Mesodermal cell (in vitro differentiated cells): Measurements from ENCODE around the gene ZNF275.
"Not testable (repeated sequence)": the region's sequence is repeated elsewhere in the genome, so short reads cannot be mapped to it uniquely, and the experiment has no call there.

Experiments
- H3K27ac ChIP-seq: 2 replicates; pipeline ENCODE4 v1.7.0; 2013; ENCODE audit warnings: mild to moderate bottlenecking, low read depth, low read length, moderate library complexity; ENCODE audit not compliant: severe bottlenecking
- H3K36me3 ChIP-seq: 2 replicates; pipeline ENCODE4 v1.7.1; 2013; ENCODE audit warnings: mild to moderate bottlenecking, low read length, moderate library complexity; ENCODE audit not compliant: control insufficient read depth, insufficient read depth
- H3K4me1 ChIP-seq: one replicate; pipeline ENCODE4 v1.7.1; 2013; ENCODE audit warnings: mild to moderate bottlenecking, low read length; ENCODE audit not compliant: insufficient read depth, control insufficient read depth, poor library complexity, severe bottlenecking
- H3K4me3 ChIP-seq: 2 replicates; pipeline ENCODE4 v1.7.0; 2013; ENCODE audit warnings: low read length, control low read depth, mild to moderate bottlenecking; ENCODE audit not compliant: insufficient read depth, poor library complexity, severe bottlenecking; ENCODE audit errors: extremely low read depth
- H3K9me3 ChIP-seq: 2 replicates; pipeline ENCODE4 v1.7.1; 2013; ENCODE audit warnings: mild to moderate bottlenecking, low read length, moderate library complexity; ENCODE audit not compliant: control insufficient read depth
- WGBS, 2 experiments: methylation state at CpG; one replicate each; pipeline ENCODE4 v1.1.5; 2013; ENCODE audit warnings: missing lambda C conversion rate in 2 of 2; ENCODE audit not compliant: insufficient coverage in 2 of 2; 5-methylcytosine and 5-hydroxymethylcytosine counted together

The ZNF275 gene

DNA sequence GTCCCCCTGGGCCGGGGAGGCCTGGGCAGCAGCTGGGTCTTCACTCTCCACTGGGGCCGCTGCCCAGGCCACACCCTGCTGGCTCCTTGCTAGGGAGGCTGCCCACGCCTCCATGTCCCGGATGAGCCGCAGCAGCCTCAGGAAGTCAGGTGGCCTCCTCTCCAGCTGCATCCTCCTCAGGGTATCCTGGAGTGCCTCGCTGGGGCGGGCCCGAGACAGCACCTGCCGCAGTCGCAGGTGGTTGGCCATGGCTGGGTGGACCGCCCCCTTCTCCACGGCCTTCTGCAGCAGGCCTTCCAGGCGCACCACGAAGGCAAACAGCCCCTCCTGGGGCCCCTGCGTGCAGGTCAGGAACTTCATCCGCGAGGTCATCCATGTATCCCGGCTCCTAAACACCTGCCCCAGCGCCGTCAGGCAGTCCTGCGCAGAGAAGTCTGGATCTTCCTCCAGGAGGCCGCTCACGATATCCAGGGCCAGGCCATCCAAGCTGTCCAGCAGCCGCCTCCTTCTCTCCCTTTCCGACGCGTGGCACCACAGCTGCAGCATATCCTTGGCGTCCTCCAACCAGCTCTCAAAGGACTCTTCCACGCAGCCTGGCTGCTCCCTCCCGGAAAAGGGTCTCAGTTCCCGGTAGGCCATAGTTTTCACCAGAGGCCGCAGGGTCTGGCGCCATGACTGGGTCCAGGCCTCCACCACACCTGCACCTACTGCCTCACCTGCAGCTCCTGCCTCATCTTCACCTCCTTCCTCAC, 14.5 kb upstream of the ZNF275 start:
- peaks cover 2% of the 10 kb centered on the region for H3K4me1 ChIP-seq
- H3K36me3 ChIP-seq: no peaks in the 10 kb centered on the region
- 91 to 96% methylated on average over 15 to 27 of the region's 33 CpGs for WGBS, 2 experiments
- no peaks in the 10 kb centered on the region for H3K9me3 ChIP-seq
- no peak overlapping the region for H3K27ac ChIP-seq
- H3K4me3 ChIP-seq: no peak overlapping the region

- not testable (repeated sequence) for H3K27ac ChIP-seq, H3K9me3 ChIP-seq, H3K4me3 ChIP-seq, H3K36me3 ChIP-seq, H3K4me1 ChIP-seq
- WGBS, 2 experiments: 83 to 100% methylated on average over 1 of the region's 1 CpG
Observed at GRCh38 chrX:153320047-153320443, 13.9 kb upstream of the ZNF275 start.

- Histone ChIP-seq H3K4me1 (peaks cover 2% of the 10 kb centered on the region), H3K36me3 (no peaks in the 10 kb centered on the region), H3K27ac (no peak overlapping the region), H3K4me3 (no peak overlapping the region), H3K9me3 (no peaks in the 10 kb centered on the region)
- WGBS, 2 experiments: 56% methylated on average over 1 of the region's 13 CpGs; no CpG with 5 or more reads in 1 of the 2 experiments
Observed at GRCh38 chrX:153320555-153321184, 13.3 kb upstream of the ZNF275 start.

GRCh38 chrX:153321381-153322124, 12.4 kb upstream of the ZNF275 start, which contains the start of gene PNMA6F:
TSS of gene PNMA6F (minus strand) at chrX:153321767. CDS start at chrX:153320674, 1,093 bp downstream.
- WGBS, 2 experiments: 58 to 75% methylated on average over 14 to 24 of the region's 36 CpGs
- H3K4me3 ChIP-seq: no peak within 1 kb of the TSS
- no peaks in the 10 kb centered on the region for H3K36me3 ChIP-seq
- H3K4me1 ChIP-seq: peaks cover 2% of the 10 kb centered on the region
- no peaks in the 10 kb centered on the region for H3K9me3 ChIP-seq
- no peak within 1 kb of the TSS for H3K27ac ChIP-seq

DNA sequence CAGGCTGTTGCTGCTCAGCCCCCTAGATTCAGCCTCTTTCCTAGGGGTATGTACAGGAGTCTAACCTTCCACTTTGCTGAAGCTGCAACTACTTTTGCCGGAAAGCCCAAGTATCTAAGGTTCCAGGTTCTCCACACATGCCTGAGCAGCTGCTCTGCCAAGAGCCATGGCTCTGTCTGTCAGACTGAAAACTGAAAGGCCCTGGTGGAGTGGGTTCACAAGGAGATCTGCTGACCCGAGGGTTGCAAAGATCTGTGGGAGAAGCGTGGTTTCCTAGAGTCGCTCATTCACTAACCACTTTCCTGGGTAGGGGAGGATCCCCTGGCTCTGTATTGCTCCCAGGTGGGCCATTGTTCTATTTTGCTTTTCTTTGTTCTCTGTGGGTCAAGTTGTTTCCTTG, 6.4 kb upstream of the ZNF275 start:
- no peak overlapping the region for H3K27ac ChIP-seq
- H3K4me3 ChIP-seq: no peak overlapping the region
- no peaks in the 10 kb centered on the region for H3K4me1 ChIP-seq
- WGBS, 2 experiments: 80% methylated on average over 1 of the region's 4 CpGs; no CpG with 5 or more reads in 1 of the 2 experiments
- no peaks in the 10 kb centered on the region for H3K36me3 ChIP-seq
- H3K9me3 ChIP-seq: no peaks in the 10 kb centered on the region

DNA sequence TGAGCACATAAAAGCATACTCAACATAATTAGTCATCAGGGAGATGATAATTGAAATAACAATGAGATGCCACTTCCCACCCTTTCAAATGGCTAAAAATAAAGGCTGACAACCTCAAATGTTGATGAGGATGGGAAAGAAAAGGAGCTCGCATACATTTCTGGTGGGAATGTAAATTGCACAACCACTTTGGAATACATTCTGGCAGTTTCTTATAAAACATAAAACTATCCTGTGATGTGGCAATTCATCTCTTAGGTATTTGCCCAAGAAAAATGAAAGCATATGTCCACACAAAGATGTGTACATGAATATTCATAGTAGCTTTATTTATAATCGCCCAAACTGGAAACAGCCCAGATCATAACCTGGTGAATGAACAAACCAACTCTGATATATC, 687 bp upstream of the ZNF275 start:
- H3K27ac ChIP-seq: no peak overlapping the region
- peaks cover 13% of the 10 kb centered on the region for H3K36me3 ChIP-seq
- no peaks in the 10 kb centered on the region for H3K9me3 ChIP-seq
- H3K4me1 ChIP-seq: no peaks in the 10 kb centered on the region
- no peak overlapping the region for H3K4me3 ChIP-seq
- no CpG with 5 or more reads among the region's 2 CpGs for WGBS, 2 experiments

DNA sequence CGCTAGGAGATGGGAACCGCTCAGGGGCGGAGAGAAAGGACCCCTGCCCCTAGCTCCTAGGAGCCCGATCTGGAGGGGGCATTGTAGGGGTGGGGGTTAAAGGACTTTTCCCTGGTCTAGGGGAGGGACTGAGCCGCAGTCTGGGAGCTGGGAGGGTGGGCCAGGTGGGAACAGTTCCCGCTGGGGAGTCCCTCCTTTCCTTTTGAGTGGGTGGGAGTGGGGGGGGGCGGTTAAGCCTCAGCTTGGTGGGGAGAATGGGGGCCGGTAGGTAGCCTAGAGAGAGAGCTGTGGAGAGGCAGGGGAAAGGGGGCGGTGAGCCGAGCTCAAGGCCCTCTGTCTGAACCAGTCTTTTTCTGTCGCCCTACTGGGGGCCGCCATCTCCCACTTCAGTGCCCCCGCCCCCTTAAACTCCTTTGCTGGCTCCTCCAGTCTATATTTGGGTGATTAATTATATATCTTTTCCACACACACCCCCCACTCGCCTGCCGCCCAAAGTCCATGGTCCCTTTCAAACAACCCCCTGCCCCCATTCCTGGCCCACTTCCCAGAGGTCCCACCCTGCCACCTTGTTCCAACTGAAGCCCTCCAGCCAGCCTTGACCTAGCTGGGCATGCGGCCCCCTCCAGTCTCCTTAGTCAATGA, 822 bp downstream of the ZNF275 start:
- peak overlapping the region; percentile 55 for H3K4me3 ChIP-seq
- H3K9me3 ChIP-seq: no peaks in the 10 kb centered on the region
- H3K4me1 ChIP-seq: no peaks in the 10 kb centered on the region
- 80% methylated on average over 1 of the region's 16 CpGs; no CpG with 5 or more reads in 1 of the 2 experiments for WGBS, 2 experiments
- H3K36me3 ChIP-seq: peaks cover 16% of the 10 kb centered on the region
- peak overlapping the region; percentile 79 for H3K27ac ChIP-seq

DNA sequence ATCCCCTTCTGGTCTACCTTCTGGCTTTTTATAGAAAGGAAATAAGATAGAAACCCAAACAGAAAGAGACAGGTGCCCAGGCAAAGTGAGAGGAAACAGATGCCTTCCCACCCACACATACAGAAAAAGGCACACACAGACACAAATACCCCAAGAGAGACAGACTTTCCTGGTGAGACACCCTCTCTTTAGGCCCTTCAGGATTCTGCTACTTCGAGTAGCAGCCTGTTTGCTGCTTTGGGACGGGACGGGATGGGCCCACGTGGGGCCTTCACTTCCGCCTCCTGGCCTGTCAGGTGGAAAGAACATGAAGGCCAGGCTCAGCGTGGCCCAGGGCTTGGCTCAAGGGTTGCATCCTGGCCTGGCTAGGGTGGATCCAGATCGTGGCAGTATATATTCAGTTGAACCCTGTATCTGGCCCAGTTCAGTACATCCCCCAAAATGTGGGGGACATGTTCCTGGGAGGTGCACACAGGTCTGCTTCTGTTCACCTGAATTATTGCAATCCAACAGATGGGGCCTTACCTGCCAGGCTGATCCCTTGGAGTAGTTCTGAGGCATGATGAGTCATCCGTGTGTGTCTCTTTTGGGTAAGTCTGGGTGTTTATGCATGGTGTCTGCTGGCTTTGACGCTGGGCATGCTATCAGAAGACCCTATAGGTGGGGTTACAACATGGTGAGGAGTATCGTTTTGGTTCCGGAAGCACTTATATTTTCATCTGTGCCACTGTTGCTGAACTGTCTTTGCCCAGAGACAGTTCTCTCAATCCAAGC, 2.4 kb downstream of the ZNF275 start:
- 78 to 83% methylated on average over 6 to 8 of the region's 11 CpGs for WGBS, 2 experiments
- H3K4me3 ChIP-seq: no peak overlapping the region
- H3K27ac ChIP-seq: no peak overlapping the region
- no peaks in the 10 kb centered on the region for H3K9me3 ChIP-seq
- no peaks in the 10 kb centered on the region for H3K4me1 ChIP-seq
- peaks cover 16% of the 10 kb centered on the region for H3K36me3 ChIP-seq

- Histone ChIP-seq H3K4me3 (no peak overlapping the region), H3K9me3 (no peaks in the 10 kb centered on the region), H3K36me3 (peaks cover 16% of the 10 kb centered on the region), H3K27ac (no peak overlapping the region), H3K4me1 (no peaks in the 10 kb centered on the region)
- 84 to 100% methylated on average over 1 to 3 of the region's 5 CpGs for WGBS, 2 experiments
Observed at GRCh38 chrX:153336988-153337387, 3.0 kb downstream of the ZNF275 start.

DNA sequence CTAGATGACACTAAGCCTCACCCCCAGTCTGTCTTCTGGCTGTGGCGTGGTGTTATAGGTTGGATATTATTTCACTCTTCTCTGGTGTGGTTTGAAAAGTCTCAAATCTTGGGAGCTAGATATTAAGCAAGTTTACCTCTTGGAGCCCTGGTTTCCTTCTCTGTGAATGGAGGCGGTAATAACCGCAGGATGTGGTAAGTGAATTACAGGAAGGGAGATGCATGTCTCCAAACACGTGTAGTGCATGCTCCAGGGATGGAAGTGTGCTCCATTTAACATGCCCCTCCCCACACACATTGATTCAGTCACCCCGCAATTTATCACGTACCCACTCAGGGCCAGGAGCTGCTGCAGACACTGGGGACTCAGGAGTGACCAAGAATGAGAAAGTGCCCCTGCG, 4.9 kb downstream of the ZNF275 start:
- H3K9me3 ChIP-seq: no peaks in the 10 kb centered on the region
- H3K36me3 ChIP-seq: peaks cover 21% of the 10 kb centered on the region
- 100% methylated on average over 1 to 2 of the region's 7 CpGs for WGBS, 2 experiments
- no peaks in the 10 kb centered on the region for H3K4me1 ChIP-seq
- no peak overlapping the region for H3K27ac ChIP-seq
- H3K4me3 ChIP-seq: no peak overlapping the region
